IPS DF 6.9 (cell line): ENCODE data around the gene TTC21A.

ENCODE experiments used
- DNase-seq: peaks from one replicate; pipeline ENCODE4 v3.0.0-alpha.2; 2013; ENCODE audit warnings: low read depth, low spot score
- H3K27ac ChIP-seq: one replicate; pipeline ENCODE4 v1.5.1; 2013; ENCODE audit warnings: low read length, control low read depth
- H3K27me3 ChIP-seq: 2 replicates; pipeline ENCODE4 v1.6.1; 2013; ENCODE audit warnings: mild to moderate bottlenecking, low read length; ENCODE audit not compliant: control insufficient read depth, insufficient read depth
- H3K36me3 ChIP-seq: 2 replicates; pipeline ENCODE4 v1.6.1; 2013; ENCODE audit warnings: low read length; ENCODE audit not compliant: control insufficient read depth, insufficient read depth
- H3K4me1 ChIP-seq: 2 replicates; pipeline ENCODE4 v1.6.1; 2013; ENCODE audit warnings: low read length; ENCODE audit not compliant: control insufficient read depth, insufficient read depth
- H3K4me3 ChIP-seq: 2 replicates; pipeline ENCODE4 v1.5.1; 2013; ENCODE audit warnings: mild to moderate bottlenecking, low read length
- H3K9me3 ChIP-seq: 2 replicates; pipeline ENCODE4 v1.6.1; 2013; ENCODE audit warnings: low read length, inconsistent platforms; ENCODE audit not compliant: control insufficient read depth, insufficient read depth
- WGBS: extraction: QIAGEN DNeasy Blood & Tissue Kit; methylation state at CpG from one replicate; pipeline ENCODE4 v1.1.7; 2013; ENCODE audit warnings: mixed read lengths, missing lambda C conversion rate; ENCODE audit not compliant: insufficient read length, insufficient coverage; 5-methylcytosine and 5-hydroxymethylcytosine counted together

TTC21A gene

GRCh38 chr3:39127269-39127907, 19.9 kb downstream of the TTC21A start:
- no peak overlapping the region for H3K4me3 ChIP-seq
- WGBS, result no CpG with 5 or more reads among the region's 7 CpGs
- no peaks in the 10 kb centered on the region for H3K36me3 ChIP-seq
- H3K9me3 ChIP-seq, result no peaks in the 10 kb centered on the region
- DNase-seq, result no peak
- H3K27ac ChIP-seq, result no peak overlapping the region
- H3K4me1 ChIP-seq, result peaks cover 1% of the 10 kb centered on the region; the same call in 1 of the 2 replicates
- H3K27me3 ChIP-seq, result no peaks in the 10 kb centered on the region

GRCh38 chr3:39127908-39128304, 20.4 kb downstream of the TTC21A start:
- no CpG with 5 or more reads among the region's 1 CpG for WGBS
- H3K27me3 ChIP-seq, result no peaks in the 10 kb centered on the region
- no peak overlapping the region for H3K27ac ChIP-seq
- H3K9me3 ChIP-seq, result no peaks in the 10 kb centered on the region
- no peaks in the 10 kb centered on the region for H3K36me3 ChIP-seq
- no peak for DNase-seq
- peaks cover 1% of the 10 kb centered on the region; the same call in 1 of the 2 replicates for H3K4me1 ChIP-seq
- H3K4me3 ChIP-seq, result no peak overlapping the region

GRCh38 chr3:39128951-39129350, 21.5 kb downstream of the TTC21A start:
- H3K4me1 ChIP-seq, result peaks cover 1% of the 10 kb centered on the region; the same call in 1 of the 2 replicates
- DNase-seq, result no peak
- no CpG with 5 or more reads among the region's 7 CpGs for WGBS
- no peak overlapping the region for H3K4me3 ChIP-seq
- H3K36me3 ChIP-seq, result no peaks in the 10 kb centered on the region
- H3K27ac ChIP-seq, result no peak overlapping the region
- H3K27me3 ChIP-seq, result no peaks in the 10 kb centered on the region
- H3K9me3 ChIP-seq, result no peaks in the 10 kb centered on the region

GRCh38 chr3:39130026-39130425, 22.5 kb downstream of the TTC21A start:
- DNase-seq, result no peak
- Histone ChIP-seq H3K9me3 (no peaks in the 10 kb centered on the region), H3K27me3 (no peaks in the 10 kb centered on the region), H3K4me1 (peaks cover 1% of the 10 kb centered on the region; the same call in 1 of the 2 replicates), H3K27ac (no peak overlapping the region), H3K4me3 (no peak overlapping the region), H3K36me3 (no peaks in the 10 kb centered on the region)
- no CpG with 5 or more reads among the region's 6 CpGs for WGBS

- Histone ChIP-seq H3K4me3 (no peak overlapping the region), H3K9me3 (no peaks in the 10 kb centered on the region), H3K27me3 (no peaks in the 10 kb centered on the region), H3K36me3 (no peaks in the 10 kb centered on the region), H3K4me1 (peaks cover 1% of the 10 kb centered on the region; the same call in 1 of the 2 replicates), H3K27ac (no peak overlapping the region)
- no peak for DNase-seq
- no CpG with 5 or more reads among the region's 3 CpGs for WGBS
Measured at GRCh38 chr3:39130693-39131265, 23.3 kb downstream of the TTC21A start.

GRCh38 chr3:39132096-39133092, 24.9 kb downstream of the TTC21A start:
- H3K36me3 ChIP-seq, result no peaks in the 10 kb centered on the region
- H3K27me3 ChIP-seq, result no peaks in the 10 kb centered on the region
- no peaks in the 10 kb centered on the region for H3K4me1 ChIP-seq
- WGBS, result no CpG with 5 or more reads among the region's 11 CpGs
- DNase-seq, result no peak
- no peak overlapping the region for H3K27ac ChIP-seq
- no peak overlapping the region for H3K4me3 ChIP-seq
- H3K9me3 ChIP-seq, result no peaks in the 10 kb centered on the region

GRCh38 chr3:39133093-39133490, 25.6 kb downstream of the TTC21A start:
- no peak for DNase-seq
- H3K4me3 ChIP-seq, result no peak overlapping the region
- no peaks in the 10 kb centered on the region for H3K4me1 ChIP-seq
- no peaks in the 10 kb centered on the region for H3K36me3 ChIP-seq
- whole genome bisulfite sequencing, result no CpG with 5 or more reads among the region's 1 CpG
- H3K9me3 ChIP-seq, result no peaks in the 10 kb centered on the region
- H3K27me3 ChIP-seq, result no peaks in the 10 kb centered on the region
- H3K27ac ChIP-seq, result no peak overlapping the region

- H3K27me3 ChIP-seq, result no peaks in the 10 kb centered on the region
- DNase-seq, result no peak
- H3K27ac ChIP-seq, result no peak overlapping the region
- WGBS, result no CpG with 5 or more reads among the region's 6 CpGs
- no peaks in the 10 kb centered on the region for H3K4me1 ChIP-seq
- no peak overlapping the region for H3K4me3 ChIP-seq
- no peaks in the 10 kb centered on the region for H3K36me3 ChIP-seq
- H3K9me3 ChIP-seq, result no peaks in the 10 kb centered on the region
Measured at GRCh38 chr3:39133822-39134221, 26.3 kb downstream of the TTC21A start.

GRCh38 chr3:39134305-39134704, 26.8 kb downstream of the TTC21A start:
- Histone ChIP-seq H3K36me3 (no peaks in the 10 kb centered on the region), H3K27ac (no peak overlapping the region), H3K4me3 (no peak overlapping the region), H3K4me1 (no peaks in the 10 kb centered on the region), H3K9me3 (no peaks in the 10 kb centered on the region), H3K27me3 (no peaks in the 10 kb centered on the region)
- no peak for DNase-seq
- no CpG with 5 or more reads among the region's 7 CpGs for WGBS

- Histone ChIP-seq H3K4me1 (no peaks in the 10 kb centered on the region), H3K36me3 (no peaks in the 10 kb centered on the region), H3K4me3 (no peak overlapping the region), H3K9me3 (no peaks in the 10 kb centered on the region), H3K27me3 (no peaks in the 10 kb centered on the region), H3K27ac (no peak overlapping the region)
- no peak for DNase-seq
- WGBS, result no CpG with 5 or more reads among the region's 8 CpGs
Measured at GRCh38 chr3:39135170-39135805, 27.8 kb downstream of the TTC21A start.
